OCI-LY3 (cell line): ENCODE measurements around the gene FAM53B.

ENCODE experiments used
- H2AFZ ChIP-seq: fragments of 200-600, 300-600 bp; shearing (Covaris generic); 2 replicates; pipeline ENCODE4 v1.6.0; 2014; ENCODE audit warnings: antibody characterized with exemption, low read depth, low read length
- H3K27ac ChIP-seq: fragments of 200-600, 300-600 bp; sonication (generic); 2 replicates; pipeline ENCODE4 v1.5.1; 2014; ENCODE audit warnings: mild to moderate bottlenecking, low read length, moderate library complexity, mixed read lengths
- H3K27me3 ChIP-seq: fragments of 200-600, 300-600 bp; sonication (generic); 2 replicates; pipeline ENCODE4 v1.6.1; 2014; ENCODE audit warnings: low read depth, low read length, mixed read lengths
- H3K36me3 ChIP-seq: fragments of 200-600, 300-600 bp; sonication (generic); replicated peaks from 2 replicates; pipeline ENCODE3; 2014; ENCODE audit warnings: low read depth, low read length, mixed read lengths
- H3K4me1 ChIP-seq: fragments of 300-600, 200-600 bp; sonication (generic); 2 replicates; pipeline ENCODE4 v1.6.1; 2014; ENCODE audit warnings: low read length, mixed read lengths
- H3K4me2 ChIP-seq: fragments of 200-600, 300-600 bp; sonication (generic); 2 replicates; pipeline ENCODE4 v1.6.1; 2014; ENCODE audit warnings: low read length, mixed read lengths
- H3K4me3 ChIP-seq: fragments of 300-600, 200-600 bp; sonication (generic); 2 replicates; pipeline ENCODE4 v1.5.1; 2014; ENCODE audit warnings: antibody characterized with exemption, mild to moderate bottlenecking, low read length, moderate library complexity
- H3K79me2 ChIP-seq: fragments of 300-600, 200-600 bp; shearing (Covaris generic); 2 replicates; pipeline ENCODE4 v1.6.1; 2014; ENCODE audit warnings: mild to moderate bottlenecking, low read length, mixed read lengths
- H3K9ac ChIP-seq: fragments of 300-600, 200-600 bp; shearing (Covaris generic); 2 replicates; pipeline ENCODE4 v1.6.0; 2014; ENCODE audit warnings: mild to moderate bottlenecking, low read length, moderate library complexity
- H3K9me3 ChIP-seq: fragments of 200-600, 300-600 bp; shearing (Covaris generic); 2 replicates; pipeline ENCODE4 v1.6.1; 2014; ENCODE audit warnings: low read length, mixed read lengths; ENCODE audit not compliant: insufficient read depth
- H4K20me1 ChIP-seq: fragments of 200-600, 300-600 bp; sonication (generic); 2 replicates; pipeline ENCODE4 v1.6.1; 2016; ENCODE audit warnings: low read length, mixed read lengths; ENCODE audit not compliant: insufficient read depth
- EZH2phosphoT487 ChIP-seq: fragments of 200-600 bp; shearing (Covaris generic); IDR thresholded peaks from 2 replicates; pipeline ENCODE4 v1.6.1; 2018; ENCODE audit warnings: antibody characterized with exemption, mixed run types, low read depth
- TF ChIP-seq, protein P1 (sequence below): fragments of 200-600, 300-600 bp; sonication (generic); IDR thresholded peaks from 2 replicates; pipeline ENCODE4 v1.5.1; 2014; ENCODE audit warnings: antibody characterized with exemption, low read length, low read depth

The FAM53B gene

DNA sequence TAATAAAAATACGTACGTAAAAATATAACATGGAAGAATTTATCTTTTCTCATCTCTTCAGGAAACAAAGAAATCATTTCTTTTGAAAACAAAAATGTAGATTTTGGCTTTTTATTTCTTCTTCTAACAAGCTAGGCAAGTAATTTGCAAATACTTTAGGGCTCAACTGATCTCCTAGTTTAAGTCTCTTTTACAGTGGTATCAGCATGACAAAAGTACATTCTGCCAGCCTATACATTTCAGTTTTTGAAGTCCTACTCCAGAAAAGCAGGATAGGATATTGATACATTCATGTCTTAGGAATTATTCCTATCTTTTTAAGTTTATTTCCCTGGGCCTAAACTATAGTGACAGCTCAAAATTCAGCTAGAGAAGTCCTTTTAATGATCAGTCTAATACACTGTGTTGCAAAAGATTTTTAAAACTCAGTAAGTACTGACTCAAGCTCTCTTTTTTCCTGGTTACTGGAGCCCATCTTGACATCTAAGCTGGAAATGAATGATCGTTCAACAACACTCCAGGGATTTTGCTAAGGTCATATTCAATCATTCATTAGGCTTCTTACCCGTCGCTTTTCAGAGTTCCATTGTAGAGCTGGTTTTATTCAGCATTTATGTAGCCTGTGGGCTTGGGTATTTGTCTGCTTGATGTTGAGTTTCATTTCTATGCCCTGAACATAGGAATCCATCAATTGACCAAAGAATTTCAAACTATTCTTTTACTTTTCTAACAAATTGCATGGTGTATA lies 12.2 kb upstream of the FAM53B start:
- Histone ChIP-seq H3K79me2 (no peaks in the 10 kb centered on the region), H3K27me3 (no peaks in the 10 kb centered on the region), H3K27ac (no peak overlapping the region), H3K9me3 (no peaks in the 10 kb centered on the region), H3K4me2 (no peak overlapping the region), H2AFZ (no peak overlapping the region), H3K4me3 (no peak overlapping the region), H4K20me1 (no peaks in the 10 kb centered on the region), H3K9ac (no peak overlapping the region), H3K4me1 (no peaks in the 10 kb centered on the region), H3K36me3 (peaks cover 19% of the 10 kb centered on the region)
- no peak for TF ChIP-seq EZH2phosphoT487
- TF ChIP-seq, protein P1, sequence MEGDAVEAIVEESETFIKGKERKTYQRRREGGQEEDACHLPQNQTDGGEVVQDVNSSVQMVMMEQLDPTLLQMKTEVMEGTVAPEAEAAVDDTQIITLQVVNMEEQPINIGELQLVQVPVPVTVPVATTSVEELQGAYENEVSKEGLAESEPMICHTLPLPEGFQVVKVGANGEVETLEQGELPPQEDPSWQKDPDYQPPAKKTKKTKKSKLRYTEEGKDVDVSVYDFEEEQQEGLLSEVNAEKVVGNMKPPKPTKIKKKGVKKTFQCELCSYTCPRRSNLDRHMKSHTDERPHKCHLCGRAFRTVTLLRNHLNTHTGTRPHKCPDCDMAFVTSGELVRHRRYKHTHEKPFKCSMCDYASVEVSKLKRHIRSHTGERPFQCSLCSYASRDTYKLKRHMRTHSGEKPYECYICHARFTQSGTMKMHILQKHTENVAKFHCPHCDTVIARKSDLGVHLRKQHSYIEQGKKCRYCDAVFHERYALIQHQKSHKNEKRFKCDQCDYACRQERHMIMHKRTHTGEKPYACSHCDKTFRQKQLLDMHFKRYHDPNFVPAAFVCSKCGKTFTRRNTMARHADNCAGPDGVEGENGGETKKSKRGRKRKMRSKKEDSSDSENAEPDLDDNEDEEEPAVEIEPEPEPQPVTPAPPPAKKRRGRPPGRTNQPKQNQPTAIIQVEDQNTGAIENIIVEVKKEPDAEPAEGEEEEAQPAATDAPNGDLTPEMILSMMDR = no peak

DNA sequence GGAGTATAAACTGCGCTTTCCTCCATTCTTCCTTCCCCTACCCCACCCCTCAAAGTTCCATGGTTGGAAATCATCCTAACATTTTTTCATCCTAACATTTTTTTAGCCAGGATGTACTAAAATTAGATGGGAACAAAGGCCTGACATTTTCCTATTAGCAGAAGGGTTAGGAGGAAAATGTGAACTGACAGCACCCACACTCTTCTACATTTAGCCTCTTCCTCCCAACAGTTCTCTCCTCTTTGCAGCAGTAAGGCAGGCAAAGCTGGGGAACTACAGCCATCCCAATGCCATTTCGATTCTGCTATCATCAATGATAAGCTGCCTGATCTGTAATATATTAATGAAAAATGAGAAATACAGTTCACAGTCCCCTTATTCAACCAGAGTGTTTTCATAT lies 11.4 kb upstream of the FAM53B start:
- peaks cover 15% of the 10 kb centered on the region for H3K36me3 ChIP-seq
- no peak overlapping the region for H3K9ac ChIP-seq
- no peak for TF ChIP-seq EZH2phosphoT487
- TF ChIP-seq, protein P1 = no peak
- H3K27ac ChIP-seq = no peak overlapping the region
- no peaks in the 10 kb centered on the region for H4K20me1 ChIP-seq
- no peak overlapping the region for H3K4me3 ChIP-seq
- no peak overlapping the region for H3K4me2 ChIP-seq
- H3K9me3 ChIP-seq = no peaks in the 10 kb centered on the region
- H3K4me1 ChIP-seq = no peaks in the 10 kb centered on the region
- H2AFZ ChIP-seq = no peak overlapping the region
- H3K27me3 ChIP-seq = no peaks in the 10 kb centered on the region
- H3K79me2 ChIP-seq = no peaks in the 10 kb centered on the region

DNA sequence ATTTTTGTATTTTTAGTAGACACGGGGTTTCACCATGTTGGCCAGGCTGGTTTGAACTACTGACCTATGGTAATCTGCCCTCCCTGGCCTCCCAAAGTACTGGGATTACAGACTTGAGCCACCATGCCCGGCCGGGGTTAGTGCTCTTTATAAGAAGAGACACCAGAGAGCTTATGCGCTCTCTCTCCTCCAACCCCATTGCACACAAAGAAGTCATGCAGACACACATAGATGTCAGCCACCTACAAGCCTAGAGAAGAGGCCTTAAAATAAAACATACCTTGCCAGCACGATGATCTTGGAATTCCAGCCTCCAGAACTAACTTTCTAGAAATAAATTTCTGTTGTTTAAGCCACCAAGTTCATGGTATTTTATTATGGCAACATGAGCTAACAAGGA lies 10.0 kb upstream of the FAM53B start:
- H3K36me3 ChIP-seq = peaks cover 7% of the 10 kb centered on the region
- H3K79me2 ChIP-seq = no peaks in the 10 kb centered on the region
- no peak overlapping the region for H3K9ac ChIP-seq
- no peak overlapping the region for H3K27ac ChIP-seq
- H3K9me3 ChIP-seq = no peaks in the 10 kb centered on the region
- no peaks in the 10 kb centered on the region for H4K20me1 ChIP-seq
- H2AFZ ChIP-seq = no peak overlapping the region
- no peaks in the 10 kb centered on the region for H3K27me3 ChIP-seq
- TF ChIP-seq, protein P1 = no peak
- TF ChIP-seq EZH2phosphoT487 = no peak
- no peak overlapping the region for H3K4me2 ChIP-seq
- no peak overlapping the region for H3K4me3 ChIP-seq
- H3K4me1 ChIP-seq = peaks cover 5% of the 10 kb centered on the region

DNA sequence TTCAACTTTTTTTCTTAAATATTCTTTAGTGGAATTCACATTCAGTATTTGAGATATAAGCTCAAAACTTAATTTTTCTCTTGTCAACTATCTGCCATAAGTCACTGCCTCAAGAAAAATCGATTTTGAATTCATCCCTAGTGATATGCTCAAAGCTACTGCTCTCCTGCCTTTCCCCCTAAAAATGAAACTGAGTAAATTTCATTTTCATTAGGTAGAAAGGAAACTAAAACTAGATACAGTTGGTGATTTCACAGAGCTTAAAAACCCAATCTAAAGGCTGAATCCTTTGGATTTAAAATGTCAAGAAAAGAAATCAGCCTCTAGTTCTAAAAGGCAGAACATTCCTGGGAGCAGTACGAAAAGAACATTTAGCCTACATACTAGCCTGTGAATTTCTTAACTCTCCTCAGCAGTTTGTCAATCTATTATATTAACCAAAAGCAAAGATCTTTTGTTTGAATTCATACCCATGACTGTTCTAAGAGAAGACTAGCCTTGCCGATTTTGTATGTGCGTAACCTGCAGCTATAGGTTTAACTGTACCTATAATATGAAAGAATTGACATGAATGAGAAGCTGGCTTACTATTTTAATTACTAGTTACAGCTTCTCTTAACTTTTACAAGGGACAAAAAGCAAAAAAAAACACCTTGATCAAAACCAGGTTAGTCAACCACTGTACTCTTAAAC lies 4.9 kb upstream of the FAM53B start:
- Histone ChIP-seq H3K4me2 (peak overlapping the region; percentile 42), H3K9me3 (no peaks in the 10 kb centered on the region), H3K27me3 (no peaks in the 10 kb centered on the region), H3K4me3 (no peak overlapping the region), H4K20me1 (no peaks in the 10 kb centered on the region), H3K27ac (peak overlapping the region; percentile 16; the same call in 1 of the 2 replicates), H3K36me3 (peaks cover 4% of the 10 kb centered on the region), H3K9ac (no peak overlapping the region), H3K79me2 (no peaks in the 10 kb centered on the region), H2AFZ (no peak overlapping the region), H3K4me1 (peaks cover 14% of the 10 kb centered on the region)
- TF ChIP-seq EZH2phosphoT487 = no peak
- TF ChIP-seq, protein P1 = no peak
